Cerebellar nuclear complex (tissue), 1 donor: ENCODE data around the gene CPPED1.
A peak's percentile ranks its signal among the peaks of the same experiment; 100 is the strongest.
"Not testable (repeated sequence)": the region's sequence is repeated elsewhere in the genome, so short reads cannot be mapped to it uniquely, and the experiment has no call there.

Experiments
- DNase-seq, 2 experiments: peaks; one replicate each; lab custom pipeline; 2025; lab: John Stamatoyannopoulos, UW

Gene CPPED1, protein sequence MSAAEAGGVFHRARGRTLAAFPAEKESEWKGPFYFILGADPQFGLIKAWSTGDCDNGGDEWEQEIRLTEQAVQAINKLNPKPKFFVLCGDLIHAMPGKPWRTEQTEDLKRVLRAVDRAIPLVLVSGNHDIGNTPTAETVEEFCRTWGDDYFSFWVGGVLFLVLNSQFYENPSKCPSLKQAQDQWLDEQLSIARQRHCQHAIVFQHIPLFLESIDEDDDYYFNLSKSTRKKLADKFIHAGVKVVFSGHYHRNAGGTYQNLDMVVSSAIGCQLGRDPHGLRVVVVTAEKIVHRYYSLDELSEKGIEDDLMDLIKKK

DNA sequence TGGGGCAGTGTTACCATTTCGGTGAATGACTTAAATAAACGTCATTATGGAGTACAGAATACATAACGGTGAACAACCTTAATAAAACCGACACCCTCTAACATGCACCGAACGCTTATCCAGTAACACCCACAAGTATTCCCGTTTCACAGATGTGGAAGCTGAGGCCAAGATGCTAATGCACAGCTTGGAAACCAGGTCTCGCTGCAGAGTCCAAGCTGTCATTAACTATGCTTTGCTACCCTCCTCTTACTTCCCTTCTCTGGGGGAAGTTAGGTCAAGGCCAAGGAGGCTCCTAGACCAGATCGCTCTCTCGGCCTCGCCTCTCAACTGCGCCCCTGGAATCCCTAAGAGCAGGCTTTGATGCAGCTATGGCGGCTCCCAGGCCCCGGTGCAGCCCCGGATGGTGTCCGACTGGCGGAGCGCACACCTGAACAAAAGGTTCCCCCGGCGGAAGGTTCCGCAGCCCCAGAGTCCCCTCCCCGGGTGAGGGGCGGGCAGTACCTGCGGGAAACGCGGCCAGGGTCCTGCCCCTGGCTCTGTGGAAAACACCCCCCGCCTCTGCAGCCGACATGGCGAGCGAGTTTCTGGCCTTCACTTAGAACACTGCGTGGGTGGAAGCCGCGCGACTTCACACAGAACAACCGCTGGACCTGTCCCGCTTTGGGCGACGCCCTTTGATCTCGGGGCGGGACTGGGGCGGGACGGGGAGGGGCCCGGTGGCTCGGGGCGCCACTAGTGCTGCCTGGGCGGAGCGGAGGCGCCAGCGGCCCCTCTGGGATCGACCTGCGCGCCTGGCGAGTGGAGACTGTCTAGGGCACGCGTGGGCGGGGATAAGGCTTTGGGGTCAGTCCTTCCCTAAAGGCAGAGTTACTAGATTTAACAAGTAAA is at the start of gene CPPED1:
TSS of gene CPPED1 (minus strand) at position 685 of the 891 bp plus-strand sequence. CDS start at position 574, 111 bp downstream.
- DNase-seq = peak in 1 of 2 experiments; percentile 5

DNA sequence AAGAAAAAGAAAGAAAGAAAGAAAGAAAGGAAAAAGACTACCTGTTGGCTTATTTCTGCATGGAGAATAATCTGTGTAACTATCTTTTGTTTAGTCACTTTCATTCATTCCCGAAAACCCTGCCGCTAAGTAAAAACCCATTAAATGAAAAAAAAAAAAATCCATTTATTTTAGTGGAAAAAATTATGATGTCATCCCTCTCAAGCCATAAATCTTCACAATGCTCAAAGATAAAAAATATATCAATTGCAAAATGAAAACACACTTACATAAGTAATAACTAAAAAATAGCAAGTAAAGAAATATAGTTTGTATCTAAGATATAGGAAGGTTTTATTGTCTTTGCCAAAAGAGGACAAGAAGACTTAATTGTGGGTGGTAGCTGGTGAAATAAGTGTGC is 46.5 kb upstream of the CPPED1 start:
- DNase-seq = no peak

DNA sequence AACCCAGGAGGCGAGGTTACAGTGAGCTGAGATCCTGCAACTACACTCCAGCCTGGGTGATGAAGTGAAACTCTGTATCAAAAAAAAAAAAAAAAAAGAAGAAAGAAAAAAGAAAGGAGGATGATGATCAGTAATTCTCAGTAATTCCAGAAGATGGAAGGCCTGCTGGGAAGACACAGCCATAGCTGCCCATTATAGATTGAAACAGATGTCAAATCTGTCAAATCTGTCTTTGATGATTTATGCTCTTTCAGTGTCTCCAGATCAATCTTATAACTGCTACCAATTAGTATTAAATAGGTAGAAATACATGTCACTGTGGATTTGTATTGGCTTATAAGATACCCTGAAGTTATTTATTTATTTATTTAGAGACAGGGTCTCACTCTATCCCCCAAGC is 42.9 kb upstream of the CPPED1 start:
- no peak for DNase-seq

DNA sequence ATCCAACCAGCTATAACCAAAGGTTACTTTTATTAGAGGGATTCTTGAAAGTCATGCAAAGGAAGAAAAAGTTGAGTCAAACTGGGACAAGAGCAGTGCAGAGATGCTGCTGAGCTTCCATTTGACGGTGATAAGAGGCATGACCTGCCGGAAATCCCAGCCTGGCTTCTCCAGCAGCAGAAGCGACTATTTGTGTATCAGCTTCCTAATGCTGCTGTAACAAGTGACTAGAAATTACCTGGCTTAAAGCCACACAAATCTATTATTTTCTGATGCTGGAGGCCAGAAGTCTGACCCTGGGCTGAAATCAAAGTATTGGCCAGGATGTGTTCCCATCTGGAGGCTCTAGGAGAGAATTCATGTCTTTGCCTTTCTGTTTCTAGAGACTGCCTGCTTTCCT is 41.6 kb upstream of the CPPED1 start:
- no peak for DNase-seq

DNA sequence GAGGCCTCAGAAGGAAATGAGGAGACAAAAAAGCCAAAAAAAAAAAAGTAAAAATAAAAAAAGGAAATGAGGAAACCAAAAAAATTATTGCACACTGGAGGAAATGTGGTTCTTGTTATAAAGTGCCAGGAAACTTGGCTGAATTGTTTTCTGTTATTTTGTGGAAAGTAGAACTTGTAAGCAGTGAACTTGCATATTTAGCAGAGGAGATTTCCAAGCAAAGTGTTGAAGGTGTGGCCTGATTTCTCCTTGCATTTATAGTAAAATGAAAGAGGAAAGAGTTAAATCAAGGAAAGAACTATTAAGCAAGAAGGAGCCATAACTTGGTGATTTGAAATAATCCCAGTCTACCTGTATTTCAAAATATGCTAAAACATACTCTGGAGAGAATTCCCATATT is 34.1 kb upstream of the CPPED1 start:
- no peak for DNase-seq

DNA sequence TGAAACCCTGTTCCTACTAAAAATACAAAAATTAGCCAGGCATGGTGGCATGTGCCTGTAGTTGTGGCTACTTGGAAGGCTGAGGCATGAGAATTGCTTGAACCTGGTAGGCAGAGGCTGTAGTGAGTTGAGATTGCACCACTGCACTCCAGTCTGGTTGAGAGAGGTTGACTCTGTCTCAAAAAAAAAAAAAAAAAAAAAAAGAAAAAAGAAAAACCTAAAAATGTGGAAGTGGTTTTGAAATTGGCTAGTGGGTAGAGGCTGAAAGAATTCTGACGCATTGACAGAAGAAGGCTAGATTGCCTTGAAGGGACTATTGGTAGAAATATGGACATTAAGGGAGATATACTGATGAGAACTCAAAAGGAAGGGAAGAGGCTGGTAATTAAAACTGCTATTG is 33.6 kb upstream of the CPPED1 start:
- no peak for DNase-seq

DNA sequence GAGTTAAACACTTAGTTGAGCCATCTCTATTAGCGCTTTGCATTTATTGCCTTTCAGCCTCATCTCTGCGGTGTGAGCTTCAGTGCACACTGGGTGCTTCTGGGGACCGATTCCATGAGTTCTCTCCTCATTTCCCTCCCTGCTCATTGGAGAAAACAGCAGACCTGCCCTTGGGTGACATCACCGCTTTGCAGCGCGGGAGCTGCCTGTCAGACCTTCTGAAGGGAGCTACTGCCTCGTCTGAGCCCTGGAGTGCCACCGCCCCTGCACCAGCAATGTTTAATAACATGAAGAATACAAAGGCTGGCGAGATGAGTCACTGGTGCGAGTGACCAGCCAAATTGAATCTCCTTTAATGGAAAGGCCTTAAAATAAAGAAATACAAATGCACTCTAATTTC is 30.2 kb upstream of the CPPED1 start:
- no peak for DNase-seq

DNA sequence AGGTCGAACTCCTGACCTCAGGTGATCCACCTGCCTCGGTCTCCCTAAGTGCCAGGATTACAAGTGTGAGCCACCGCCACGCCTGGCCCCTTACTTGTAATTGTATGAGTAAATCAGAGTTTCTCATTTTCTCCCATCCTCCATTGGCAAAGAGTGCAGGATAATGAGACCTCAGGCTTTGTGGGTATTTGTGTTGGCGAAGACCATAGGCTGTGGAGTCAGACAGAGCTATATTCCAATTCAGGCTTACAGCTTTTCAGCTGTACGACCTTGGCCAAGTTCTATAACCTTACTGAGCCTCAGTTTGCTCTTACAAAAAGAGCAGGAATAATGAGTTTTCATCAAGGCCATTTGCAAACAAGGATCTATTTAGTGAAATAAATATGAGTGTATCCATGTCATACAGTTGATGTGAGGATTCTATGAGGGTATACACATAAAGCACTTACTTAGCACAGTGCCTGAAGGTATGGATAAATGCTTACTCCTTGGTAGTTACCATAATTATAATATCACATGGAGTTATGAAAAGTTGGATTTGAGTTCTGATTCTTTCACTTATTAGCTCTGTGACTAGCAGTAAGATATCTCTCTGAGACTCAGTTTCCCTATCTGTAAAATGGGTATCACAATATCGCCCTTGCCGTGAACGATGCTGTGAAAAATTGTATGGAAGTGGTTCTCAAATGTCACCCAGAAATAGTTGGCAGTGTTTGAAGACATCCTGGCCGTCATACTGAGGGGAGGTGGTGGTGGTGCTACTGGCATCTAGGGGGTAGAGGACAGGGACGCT is 25.6 kb upstream of the CPPED1 start:
- DNase-seq = no peak

DNA sequence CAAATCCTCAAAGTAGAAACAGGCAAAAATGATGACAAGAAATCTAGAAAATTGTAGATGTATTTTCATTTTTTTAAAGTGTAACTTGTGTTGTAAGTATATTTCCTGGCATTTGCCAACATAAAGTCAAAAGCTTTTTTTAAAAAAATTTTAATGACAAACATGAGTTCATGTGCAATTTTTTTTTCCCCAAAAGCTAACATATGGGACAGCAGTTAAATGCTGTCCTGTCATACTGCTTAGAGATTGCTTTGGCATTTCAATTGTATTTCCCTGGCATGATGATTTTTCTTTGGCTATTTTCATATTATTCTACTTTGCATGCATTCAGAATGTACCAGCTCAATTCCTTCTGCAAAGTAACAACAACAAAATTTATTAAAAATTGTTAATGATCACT is 24.5 kb upstream of the CPPED1 start:
- no peak for DNase-seq

DNA sequence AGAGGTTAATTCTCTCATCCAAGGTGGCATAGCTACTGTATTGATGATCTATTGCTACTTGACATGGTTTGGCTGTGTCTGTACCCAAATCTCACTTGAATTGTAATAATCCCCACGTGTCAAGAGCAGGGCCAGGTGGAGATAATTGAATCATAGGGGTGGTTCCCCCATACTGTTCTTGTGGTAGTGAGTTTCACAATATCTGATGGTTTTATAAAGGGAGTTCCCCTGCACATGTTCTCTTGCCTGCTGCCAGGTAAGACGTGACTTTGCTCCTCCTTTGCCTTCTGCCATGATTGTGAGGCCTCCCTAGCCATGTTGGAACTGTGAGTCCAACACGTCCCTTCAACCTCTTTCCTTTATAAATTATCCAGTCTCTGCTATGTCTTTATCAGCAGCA is 22.9 kb upstream of the CPPED1 start:
- DNase-seq = no peak

DNA sequence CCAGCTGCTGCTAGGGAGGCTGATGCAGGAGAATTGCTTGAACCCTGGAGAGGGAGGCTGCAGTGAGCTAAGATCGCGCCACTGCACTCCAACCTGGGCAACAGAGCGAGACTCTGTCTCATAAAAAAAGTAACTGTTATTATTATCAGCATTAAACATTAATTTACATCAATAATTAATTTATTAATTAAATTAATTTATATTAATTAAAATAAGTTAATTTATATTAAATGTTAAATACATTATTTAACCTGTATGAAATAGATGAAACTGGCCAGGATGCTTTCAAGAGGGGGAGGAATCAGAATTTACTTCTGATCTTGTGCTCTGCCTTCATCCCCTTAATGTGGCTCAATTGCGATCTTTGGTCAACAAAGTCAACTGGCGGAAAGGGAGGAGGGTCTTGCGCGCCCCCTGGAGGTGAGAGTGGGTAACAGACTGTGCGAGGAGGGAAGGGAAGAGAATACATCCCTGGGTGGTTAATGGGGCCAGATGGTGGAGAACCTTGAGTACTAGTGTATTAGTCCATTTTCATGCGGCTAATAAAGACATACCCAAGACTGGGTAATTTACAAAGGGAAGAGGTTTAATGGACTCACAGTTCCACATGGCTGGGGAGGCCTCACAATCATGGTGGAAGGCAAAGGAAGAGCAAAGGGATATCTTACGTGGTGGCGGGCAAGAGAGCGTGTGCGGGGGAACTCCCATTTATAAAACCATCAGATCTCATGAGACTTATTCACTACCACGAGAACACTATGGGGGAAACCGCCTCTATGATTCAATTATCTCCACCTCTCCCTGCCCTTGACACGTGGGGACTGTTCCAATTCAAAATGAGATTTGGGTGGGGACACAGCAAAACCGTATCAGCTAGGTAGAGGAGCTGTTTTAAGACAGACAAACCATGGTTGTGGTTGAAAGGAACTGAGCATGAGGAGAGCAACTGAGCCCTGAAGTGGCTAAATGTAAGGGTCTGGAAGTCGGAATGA is 15.7 kb upstream of the CPPED1 start:
- DNase-seq = no peak

DNA sequence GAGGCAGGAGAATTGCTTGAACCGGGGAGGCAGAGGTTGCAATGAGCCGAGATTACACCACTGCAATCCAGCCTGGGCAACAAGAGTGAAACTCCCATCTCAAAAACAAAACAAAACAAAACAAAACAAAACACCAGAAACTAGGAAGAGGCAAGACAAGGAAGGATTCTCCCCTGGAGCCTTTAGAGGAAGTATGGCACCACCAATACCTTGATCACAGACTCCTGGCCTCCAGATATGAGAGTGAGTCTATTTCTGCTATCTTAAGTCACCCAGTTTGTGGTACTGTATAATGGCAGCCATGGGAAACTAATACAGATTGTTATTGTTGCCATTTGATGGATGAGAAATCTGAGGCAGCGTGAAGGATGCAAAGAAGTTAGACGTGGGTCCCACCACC is 14.6 kb upstream of the CPPED1 start:
- no peak for DNase-seq

DNA sequence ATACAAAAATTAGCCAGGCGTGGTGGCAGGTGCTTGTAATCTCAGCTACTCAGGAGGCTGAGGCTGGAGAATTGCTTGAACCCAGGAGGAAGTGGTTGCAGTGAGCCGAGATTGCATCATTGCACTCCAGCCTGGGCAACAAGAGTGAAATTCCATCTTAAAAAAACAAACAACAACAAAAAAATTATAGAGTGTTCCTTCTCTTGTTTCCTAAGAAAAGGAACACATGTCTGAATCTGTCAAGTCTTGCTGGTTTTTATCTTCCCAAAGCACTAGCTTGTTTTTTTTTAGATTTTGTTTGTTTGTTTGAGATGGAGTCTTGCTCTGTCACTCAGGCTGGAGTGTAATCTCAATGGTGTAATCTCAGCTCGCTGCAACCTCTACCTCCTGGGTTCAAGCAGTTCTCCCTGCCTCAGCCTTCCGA is 13.1 kb upstream of the CPPED1 start:
- not testable (repeated sequence) for DNase-seq

DNA sequence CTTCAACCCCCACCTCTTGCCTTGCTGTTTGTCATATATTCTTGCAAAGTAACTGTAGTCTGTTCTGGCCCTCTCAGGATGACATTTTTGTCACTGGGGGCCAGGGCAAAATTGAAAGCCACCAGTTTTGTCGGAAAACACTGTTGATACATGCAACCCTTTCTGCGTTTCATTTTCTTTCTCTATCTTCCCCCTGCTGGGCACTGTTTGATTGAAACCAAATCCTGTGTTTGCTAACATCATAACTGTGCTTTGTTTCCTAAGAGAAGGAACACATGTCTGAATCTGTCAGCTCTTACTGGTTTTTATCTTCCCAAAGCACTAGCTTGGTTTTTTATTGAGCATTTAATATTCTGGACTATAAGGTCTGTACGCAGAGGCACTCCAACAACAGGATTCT is 11.7 kb upstream of the CPPED1 start:
- no peak for DNase-seq

DNA sequence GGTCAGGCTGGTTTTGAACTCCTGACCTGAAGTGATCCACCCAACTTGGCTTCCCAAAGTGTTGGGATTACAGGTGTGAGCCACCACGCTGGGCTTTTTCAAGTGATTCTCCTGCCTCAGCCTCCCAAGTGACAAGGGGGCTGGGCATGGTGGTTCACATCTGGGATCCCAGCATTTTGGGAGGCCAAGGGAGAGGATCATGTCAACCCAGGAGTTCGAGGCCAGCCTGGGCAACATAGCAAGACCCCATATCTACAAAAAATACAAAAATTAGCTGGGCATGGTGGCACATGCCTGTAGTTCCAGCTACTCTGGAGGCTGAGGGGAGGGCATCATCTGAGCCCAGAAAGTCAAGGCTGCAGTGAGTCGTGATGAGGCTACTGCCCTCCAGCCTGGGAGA is 10.0 kb upstream of the CPPED1 start:
- not testable (repeated sequence) for DNase-seq

DNA sequence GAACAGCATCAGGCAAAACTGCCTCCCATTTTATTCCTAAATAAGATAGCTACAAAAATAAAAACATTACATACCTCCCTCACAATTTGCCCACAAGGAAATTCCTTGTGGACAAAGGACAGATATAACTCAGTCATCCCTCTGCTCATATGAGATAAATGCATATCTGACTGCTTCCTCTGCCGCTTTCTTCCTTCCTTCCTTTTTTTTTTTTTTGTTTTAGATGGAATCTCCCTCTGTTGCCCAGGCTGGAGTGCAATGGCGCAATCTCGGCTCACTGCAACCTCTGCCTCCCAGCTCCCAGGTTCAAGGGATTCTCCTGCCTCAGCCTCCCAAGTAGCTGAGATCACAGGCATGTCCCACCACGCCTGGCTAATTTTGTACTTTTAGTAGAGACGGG is 9.6 kb upstream of the CPPED1 start:
- not testable (repeated sequence) for DNase-seq

DNA sequence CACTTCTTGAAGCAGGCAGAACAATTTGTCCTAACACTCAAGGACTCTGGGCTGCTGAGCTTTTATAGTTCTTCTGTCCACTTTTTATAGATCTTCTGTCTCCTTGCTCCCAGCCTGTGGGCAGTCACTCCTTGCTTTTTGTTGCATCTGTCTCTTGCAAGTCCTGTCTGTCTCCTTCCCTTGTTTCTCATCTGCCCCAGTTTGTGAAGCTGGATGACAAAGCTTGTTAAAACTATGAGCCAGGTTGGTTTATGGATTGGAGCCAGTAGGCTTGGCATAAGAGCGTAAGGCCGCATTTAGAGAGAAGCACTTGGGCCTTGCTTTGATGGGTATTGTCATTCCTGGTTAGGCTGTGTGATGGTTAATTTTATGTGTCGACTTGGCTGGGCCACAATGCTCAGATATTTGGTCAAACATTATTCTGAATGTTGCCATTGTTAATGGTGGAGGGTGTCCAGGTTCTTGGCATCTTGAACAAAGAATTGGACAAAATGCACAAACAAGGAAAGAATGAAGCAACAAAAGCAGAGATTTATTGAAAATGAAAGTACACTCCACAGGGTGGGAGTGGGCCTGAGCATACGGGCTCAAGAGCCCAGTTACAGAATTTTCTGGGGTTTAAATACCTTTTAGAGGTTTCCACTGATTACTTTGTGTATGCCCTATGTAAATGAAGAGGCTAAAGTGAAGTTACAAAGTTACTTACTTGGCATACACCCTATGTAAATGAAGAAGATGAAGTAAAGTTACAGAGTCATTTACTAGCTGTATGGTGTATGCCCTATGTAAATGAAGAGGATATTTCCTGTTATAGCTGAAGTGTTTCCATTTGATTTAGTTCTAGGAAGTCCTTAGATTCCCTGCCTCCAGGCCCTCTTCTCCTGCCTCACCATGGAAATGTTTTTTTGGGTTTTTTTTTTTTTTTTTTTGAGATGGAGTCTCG is 8.0 kb upstream of the CPPED1 start:
- DNase-seq = no peak

DNA sequence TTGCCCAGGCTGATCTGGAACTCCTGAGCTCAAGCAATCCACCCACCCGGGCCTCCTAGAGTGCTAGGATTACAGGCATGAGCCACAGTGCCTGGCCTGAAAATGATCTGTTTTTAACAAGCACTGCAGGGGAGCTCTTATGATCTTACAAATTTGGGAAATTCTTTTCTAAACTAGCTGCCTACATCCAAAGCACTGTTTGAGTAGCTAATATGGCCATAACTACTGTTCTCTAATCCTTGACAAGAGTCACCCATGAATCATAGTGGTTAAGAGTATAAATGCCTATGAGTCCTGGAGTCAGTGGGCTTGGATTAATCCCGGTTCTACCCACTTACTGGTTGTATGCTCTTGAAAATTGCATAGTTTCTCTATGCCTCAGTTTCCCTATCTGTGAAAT is 1.4 kb upstream of the CPPED1 start:
- no peak for DNase-seq

DNA sequence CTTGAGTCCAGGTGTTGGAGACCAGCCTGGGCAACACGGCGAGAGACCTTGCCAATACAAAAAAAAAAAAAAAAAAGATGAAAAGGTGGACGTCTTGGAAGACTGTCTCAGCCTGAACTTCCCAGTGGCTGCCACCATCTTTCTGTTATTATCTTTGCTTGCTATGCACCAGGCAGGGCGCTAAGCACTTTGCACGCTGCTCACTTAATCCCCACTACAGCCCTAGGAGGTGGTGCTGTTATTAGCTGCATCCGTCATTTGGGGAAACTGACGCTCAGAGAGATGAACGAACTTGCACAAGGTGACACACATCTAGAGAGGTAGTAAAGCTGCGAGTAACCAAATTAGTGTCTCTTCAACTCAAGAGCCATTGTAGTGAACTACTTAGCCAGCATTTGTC is 708 bp upstream of the CPPED1 start:
- DNase-seq = no peak

DNA sequence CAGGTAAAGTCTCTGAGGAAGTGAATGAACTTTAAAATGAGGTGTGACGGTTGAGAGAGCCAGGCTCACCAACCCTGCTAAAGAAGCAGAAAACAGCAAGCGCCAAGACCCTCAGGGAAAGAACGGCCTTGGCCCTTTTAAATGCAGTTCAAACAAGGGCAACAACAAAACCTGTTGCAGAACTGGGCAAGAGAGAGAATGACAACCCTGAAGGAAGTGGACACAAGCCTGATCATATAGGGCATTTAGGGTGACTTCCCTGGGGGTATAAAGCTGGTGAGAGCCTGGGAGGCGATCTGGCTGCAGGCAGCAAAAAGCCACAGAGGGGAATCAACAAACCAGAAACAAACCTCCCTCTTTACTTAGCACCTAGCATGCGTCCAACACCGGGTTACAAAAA is 1.0 kb downstream of the CPPED1 start:
- no peak for DNase-seq
